ENCODE results near the gene CACNA1S.

Gene CACNA1S

DNA sequence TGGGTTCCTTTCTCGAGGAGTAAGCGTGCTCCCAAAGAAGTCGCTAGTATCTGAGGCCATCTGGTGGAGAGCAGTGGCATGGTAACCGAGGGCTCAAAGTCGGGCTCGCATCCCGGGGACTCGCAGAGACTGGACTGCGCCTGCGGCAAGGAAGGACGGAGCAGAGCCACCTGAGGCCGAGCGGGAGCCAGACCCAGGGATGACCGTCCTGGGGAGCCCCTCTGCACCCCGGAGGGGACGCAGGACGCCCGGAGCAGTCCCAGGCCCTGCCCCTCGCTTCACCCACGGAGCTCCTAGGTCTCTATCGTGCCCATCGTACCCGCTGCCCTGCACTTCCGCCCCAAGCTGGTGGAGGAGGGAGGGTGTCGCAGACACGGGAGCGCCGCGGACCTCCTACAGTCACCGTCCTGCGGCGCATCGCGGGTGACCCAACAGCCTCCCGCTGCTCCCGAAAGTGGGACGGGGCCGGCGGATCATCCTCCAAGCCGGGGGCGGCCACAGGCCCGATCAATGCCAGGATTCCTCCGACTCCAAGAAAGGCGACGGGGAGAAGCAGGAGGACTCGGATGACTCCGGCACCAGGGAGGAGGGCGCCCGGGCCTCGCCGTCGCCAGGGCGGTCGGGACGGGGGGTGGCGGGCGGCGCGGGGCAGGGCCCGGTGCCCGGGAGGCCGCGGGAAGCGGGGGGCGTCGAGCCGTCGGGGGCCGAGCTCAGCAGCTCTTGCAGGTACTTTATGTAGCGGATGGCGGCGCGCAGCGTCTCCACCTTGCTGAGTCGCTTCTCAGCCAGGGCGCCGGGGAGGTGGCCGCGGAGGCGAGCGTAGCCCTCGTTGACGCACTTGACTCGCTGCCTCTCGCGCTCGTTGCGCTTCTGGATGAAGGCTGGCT is 2.3 kb upstream of the CACNA1S start:
- peak; percentile 76 for DNase-seq

DNA sequence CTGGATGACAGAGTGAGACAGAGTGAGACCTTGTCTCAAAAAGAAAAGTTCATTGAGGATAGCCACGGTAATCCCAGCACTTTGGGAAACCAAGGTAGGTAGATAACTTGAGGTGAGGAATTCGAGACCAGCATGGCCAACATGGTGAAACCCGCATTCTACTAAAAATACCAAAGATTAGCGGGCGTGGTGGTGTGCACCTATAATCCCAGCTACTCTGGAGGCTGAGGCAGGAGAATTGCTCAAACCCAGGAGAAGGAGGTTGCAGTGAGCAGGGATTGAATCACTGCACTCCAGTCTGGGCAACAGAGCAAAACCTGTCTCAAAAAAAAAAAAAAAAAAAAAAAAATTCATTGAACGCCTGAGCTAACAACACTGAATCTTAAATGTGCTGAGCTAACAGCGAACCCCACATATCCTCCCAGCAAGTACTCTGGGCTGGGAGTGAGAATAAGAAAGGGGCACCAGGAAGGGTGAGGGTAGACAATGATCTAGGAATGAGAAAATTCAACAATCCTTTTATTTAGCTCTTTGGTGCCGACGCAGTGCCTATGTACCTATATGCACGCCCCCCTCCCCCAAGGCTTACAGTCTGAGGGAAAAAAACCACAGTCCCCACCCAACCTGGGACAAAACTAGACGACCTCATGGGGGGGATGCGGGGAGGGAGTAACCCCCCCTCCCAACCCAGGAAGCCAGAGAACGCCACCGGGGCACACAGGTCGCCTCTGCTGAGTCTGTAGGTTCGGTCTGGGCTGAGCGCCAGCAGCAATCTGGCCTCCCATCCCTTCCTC is 1.4 kb upstream of the CACNA1S start:
- no peak for DNase-seq

DNA sequence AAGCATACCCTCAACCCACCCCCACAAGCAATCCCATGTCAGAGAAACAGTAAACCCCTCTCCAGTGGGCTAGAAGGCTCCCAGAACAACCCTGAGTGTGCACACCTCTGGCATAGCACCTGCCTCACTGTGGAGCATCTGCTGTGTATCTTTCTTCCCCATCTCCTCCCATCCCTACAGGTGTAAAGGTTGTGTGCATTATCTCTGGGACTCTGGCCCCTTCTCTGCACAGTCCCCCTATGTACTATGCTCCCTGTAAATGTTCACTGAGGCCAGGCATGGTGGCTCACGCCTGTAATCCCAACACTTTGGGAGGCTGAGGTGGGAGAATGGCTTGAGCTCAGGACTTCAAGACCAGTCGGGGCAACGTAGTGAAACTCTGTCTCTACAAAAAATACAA is 700 bp upstream of the CACNA1S start:
- no peak for DNase-seq

DNA sequence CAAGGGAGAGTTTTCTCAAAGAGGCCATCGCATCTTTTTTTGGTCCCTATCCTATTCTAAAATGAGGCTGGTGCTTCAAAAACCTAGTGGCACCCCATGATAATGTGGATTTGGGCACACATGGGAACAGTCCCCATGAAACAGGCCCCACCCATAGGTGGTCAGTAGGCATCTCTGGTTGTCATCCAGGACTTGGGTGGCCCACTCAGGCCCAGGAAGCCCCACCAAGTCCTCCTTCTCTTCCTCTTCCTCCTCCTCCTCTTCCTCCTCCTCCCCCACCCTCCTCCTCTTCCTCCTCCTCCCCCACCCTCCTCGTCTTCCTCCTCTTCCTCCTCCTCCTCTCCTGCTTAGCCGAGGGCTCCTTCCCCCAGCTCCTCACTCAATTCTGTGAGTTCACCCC is 554 bp downstream of the CACNA1S start:
- no peak for DNase-seq

DNA sequence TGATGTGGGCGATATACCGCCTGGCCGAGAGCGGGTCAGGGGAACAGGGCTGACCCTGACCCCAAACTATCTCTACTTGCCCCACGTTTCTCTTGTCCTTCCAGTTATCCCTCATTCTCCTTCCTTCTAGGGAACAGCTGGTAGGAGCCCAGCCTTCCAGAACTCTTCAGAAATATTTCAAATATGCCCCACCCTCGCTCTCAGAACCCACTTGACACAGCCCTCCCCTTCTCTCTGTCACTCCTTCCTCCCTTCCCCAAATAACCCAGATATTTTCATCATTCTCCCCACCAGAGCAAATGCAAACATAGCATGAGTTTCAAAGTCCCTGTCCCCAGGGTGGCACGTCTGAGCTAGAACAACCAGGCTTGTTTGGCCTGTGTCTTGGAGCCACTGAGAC is 1.1 kb downstream of the CACNA1S start:
- DNase-seq: no peak

DNA sequence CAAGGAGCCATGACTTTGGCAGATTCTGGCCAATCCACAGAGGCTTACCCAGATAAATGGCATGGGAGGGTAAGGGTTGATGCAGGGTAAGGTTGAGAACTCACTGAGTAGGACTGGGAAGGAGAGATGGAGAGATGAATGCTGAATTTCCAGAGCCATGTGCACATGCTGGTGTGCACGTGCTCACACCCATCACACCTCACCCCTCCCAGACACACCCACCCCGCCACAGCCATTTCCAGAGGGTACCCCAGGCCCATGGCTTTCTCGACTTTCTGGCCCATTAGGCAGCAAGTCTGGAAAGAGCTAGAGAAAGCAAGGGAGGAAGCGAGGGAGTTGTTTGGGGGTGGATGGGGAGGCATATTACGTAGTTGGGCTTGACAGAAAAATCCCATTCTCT is 1.6 kb downstream of the CACNA1S start:
- no peak for DNase-seq

DNA sequence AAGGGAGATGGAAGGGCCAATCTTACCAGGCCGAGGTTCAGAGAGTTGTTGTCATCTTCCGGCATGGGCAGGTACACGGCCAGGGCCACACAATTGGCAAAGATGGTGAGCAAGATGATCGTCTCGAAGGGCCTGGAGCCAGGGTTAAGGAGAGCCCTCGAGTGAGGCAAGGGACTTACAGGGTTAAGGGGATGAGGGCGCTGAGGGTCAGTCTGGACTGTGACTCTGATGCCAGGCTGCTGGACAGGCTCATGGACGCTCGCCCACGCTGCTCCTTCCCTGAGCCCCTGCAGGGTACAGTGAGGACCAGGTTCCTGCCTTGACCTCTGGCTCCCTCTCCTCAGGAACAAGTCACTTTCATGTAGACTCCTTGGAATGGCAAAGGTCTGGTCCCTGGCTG is 2.1 kb downstream of the CACNA1S start:
- DNase-seq: no peak

DNA sequence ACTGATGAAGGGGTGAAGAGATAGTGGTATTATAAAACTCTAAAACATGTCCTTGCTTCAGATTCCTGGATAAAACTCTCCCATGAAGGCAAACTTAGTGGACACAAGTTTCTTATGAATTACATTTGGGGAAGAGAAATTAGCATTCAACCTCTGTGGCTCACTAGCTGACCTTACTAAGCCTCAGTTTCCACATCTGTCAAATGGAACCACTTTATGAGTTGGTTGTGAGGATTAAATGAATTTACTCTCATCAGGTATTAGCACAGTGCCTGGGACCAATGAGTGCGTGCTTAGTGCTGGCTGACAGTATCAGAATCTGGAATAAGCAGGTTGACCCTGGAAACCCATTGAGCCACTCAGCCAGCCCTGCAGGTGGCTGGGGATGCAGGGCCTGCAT is 2.6 kb downstream of the CACNA1S start:
- DNase-seq: no peak

DNA sequence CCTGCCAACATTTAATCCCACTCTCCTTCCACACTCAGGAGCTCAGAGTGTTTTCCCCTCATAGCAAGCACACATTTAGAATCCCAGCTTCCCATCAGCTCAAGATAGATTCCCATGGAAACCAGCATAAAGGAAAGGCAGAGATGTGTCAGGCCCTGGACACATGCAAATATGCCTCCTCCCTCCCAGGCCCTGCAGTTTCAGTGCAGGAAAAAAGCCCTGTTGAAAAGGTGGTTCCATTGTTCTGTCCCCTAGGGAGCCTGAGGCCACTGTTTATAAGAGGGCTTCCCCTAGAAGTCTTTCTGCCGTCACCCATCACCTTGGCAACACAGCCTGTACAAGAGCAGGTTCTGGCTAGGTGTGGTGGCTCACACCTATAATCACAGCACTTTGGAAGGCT is 3.6 kb downstream of the CACNA1S start:
- DNase-seq: peak; percentile 67

DNA sequence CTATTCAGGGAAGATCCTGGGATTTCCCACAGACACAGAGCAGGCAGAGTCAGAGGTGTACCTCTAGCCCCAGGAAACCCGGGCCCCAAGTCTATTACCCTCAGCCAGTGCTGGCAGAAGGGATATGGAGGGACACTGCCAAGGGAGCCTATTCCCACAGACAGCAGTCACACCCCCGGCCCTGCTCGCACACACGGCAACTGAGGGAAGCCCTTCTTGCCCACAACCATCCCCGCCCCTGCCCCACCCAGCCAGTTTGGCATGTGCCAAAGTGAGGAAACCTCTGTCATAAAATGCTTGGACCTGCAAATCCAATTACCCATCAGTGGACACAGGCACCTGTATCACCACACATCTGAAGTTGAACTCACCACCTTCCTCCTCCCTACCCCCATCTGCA is 6.5 kb downstream of the CACNA1S start:
- DNase-seq: no peak

DNA sequence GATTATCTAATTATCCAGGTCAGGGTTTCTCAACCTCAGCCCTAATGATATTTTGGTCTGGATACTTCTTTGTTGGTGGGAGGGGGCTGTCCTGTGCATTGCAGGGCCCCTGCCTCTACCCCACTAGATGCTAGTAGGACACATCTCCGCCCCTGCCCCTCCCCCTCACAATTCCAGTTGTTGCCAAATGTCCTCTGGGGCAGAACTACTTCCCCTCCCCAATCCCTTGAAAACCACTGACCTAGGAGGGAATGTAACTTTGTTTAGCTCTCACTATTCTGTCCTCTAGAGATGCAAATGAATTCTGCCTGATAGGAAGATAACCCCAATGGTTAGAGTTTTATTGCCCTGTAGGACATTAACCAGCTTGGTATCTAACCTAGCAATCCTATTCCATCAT is 8.1 kb downstream of the CACNA1S start:
- DNase-seq: no peak

DNA sequence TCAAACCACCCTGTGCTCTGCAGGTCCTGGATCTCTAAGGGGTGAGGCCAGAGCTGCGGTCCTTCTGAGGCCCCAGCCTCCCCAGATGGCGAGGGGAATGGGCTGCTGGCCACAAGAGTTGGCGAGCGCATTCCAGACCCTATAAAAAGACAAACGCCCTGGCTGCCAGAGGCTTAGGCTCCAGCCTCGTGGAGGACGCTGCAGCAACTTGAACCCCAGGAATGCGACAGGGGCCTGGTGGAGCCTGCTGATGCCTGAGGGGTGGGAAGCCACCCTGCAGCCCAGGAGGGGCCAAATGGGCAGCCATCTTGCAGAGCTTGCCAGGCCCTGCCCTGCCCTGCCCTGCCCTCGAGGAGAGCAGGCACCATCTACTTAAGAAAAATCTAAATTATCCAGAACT is 8.6 kb downstream of the CACNA1S start:
- no peak for DNase-seq

DNA sequence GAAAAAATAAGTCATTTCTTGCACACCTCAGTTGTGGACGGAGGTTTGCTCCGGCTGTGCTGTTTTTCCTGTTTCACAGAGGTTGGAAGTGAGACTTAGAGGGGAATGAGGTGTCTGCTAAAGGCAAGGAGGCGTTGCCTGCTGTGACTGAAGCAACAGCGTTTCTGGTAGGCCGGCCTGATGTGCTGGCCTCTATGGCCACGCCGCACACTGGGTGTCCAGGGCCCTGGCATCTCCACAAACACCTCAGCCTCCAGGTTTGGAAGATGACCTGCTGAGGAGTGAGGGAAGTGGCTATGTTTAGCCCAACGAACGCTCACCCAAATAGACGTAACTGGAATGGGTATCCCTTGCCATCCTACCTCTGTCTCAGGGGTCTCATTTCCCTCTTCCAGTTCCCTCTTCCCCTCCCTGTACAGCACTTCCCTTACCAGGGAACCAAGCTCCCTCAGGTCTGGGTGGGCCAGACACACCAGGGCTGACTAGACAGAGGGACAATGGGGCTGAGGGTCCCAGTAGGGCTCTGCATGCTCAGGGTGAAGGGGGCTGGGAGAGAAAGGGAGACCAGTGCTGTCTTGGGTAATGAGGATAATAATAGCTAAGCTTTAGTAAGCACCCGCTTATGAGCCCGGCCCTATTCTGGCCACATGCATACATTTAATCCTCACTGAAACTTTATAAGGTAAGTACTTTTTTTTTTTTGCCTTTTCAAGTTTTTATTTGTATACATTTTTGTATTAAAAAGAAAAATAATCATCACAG is 11.9 kb downstream of the CACNA1S start:
- no peak for DNase-seq

DNA sequence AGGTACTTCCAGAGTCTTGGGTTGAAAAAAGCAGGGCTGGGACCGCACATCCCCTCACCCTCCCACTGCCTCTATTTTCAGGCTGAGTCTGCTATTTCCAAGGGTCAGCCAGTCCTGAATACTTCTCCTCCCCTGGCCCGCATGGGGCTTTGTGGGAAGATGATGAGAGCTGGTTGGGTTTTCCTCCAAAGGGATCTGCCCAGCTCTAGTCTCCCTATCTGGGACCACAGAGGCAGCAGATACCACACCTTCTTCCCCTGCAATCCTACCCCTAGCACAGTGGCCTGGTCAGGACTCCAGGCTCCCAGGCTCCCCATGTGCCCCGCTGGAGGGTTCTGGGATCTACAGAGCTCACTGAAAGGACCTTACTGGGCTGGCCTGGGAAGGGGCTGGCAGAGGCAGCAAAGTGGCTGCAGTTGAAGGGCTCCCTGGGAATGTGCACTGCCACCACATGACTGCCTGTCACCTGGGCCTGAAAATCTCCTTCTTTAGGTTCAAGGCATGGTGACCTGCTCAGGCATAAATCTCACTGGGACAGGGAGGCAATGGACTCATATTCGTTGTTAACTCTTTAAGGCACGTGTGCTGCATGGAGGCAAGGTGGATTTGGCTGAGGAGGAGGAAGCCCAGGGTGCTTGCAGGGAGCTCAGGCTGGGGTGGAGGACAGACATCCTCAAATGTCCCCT is 13.1 kb downstream of the CACNA1S start:
- no peak for DNase-seq

DNA sequence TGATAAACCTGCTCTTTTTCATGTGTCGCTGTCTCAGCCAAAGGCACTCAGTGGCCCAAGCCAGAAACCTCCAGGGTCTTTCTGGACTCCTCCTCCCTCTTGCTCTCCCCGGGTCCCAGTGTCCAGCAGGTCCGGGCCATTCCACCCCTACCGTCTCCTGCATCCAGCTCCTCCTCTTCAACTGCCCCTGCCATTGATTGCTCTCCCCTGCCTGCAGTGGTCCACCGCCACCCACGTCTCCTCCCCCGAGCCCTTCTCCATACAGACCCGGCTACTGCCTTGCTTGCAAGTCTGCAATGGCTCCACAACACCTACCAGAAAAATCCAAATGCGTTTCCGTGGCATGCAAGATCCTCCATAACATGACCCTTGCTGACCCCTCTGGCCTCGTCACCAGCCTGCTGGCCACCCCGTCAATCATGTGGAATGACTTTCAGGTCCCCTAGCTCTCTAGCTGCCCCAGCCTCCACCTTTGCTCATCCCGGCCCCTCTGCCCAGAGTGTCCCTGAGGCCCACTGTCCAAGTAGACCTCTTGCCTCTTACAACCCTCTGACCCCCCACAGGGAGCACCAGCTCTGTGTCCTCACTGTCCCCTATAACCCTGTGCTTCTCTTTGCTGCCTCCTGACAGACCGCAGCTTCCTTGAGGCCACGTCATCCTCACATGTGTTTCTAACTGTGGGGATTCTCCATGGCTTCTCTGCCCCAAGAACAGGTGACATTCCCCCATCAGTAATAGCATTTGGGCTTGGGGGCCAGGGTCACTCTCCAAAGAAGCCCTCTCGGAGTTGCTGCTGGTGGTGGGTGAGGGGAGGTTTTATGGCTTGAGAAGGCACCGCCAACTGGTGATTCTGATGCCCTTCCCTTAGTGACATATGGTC is 15.0 kb downstream of the CACNA1S start:
- DNase-seq: no peak

DNA sequence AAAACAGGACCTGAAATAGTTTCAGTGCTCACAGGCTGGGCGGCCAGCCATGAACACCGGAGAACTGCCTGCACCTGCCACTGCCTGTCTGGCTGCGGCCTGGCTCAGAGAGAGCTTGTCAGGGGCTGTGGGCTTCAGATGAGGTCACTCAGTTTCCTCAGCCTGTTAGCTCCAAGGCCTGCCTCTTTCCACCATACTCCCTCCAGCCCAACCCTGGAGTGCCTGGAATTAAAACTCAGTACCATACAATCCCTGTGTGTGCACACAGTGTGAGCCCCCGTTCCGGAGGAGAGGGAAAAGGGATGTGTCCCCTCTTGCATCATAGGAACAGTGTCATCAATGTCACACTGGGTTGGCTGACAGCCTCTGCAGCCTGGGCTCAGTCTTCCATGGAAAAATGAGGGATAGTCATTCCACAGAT is 16.2 kb downstream of the CACNA1S start:
- DNase-seq: no peak

DNA sequence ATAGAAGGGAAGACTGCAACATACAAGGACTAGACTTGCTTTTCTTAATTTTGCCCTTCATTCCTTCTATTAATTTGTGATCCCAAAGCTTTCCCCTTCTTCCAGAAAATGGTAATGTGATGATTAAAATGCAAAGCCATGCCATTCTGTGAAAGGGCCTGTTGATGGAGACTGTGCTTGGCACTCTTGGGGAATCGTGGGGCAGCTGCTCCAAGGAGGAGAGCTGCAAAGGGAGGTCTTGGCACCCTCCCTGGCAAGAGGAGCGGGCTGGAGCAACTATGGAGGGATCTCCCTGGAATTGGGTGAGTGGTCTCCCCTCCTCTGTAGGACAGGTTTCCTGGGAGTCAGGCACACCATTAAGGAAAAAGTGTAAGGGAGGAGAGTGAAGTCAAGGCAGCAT is 16.6 kb downstream of the CACNA1S start:
- no peak for DNase-seq

DNA sequence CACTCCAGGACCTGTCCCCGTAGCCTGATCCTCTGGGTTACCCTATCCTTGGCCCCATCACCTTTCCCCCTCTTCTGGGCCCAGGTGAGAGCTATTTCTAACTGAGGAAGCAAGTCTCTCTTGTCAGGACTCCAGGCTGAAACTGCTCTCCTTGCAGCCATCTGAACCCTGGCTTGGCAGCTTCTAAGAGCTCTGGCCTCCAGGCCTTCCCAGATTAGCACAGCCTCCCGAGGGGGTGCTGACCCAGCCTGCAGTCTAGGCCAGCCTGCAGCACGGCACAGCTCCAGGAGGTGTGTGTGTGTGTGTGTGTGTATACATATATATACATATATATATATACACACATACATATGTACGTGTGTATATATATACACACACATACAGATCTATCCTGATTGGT is 17.4 kb downstream of the CACNA1S start:
- DNase-seq: no peak

DNA sequence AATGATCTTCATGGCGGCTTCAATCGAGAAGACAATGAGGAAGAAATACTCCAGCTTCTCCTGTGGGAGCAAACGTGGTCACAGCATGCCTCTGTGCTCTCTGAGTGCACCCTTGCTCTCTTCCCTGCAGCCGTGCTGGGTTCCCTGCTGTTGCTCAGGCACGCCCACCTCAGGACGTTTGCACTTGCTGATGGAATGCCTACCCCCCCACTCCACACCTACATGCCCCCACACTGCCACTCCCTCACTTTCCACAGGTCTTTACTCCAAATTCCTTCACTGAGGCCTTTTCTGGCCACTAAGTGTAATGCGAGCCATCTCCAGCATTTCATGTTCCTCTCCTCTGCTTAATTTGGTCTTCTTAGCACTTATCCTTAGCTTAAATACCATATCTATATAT is 18.3 kb downstream of the CACNA1S start:
- no peak for DNase-seq

DNA sequence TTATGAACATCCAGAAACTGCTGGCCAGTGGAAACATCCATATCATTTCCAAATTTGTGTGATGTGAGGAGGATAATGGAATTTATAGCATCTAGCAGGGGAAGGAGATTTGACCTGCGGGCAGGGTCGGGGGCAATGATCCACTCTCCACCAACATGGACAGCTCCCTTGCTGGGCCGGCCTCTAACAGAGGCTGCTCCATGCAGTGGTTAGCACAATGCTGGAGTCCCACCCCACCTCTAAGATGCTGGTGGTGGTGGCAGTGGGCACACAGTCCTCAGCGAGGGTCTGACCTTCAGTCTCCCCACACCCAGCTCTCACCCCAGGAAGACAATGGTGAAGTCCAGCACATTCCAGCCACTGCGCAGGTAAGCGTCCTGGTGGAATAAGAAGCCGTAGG is 18.7 kb downstream of the CACNA1S start:
- no peak for DNase-seq

DNA sequence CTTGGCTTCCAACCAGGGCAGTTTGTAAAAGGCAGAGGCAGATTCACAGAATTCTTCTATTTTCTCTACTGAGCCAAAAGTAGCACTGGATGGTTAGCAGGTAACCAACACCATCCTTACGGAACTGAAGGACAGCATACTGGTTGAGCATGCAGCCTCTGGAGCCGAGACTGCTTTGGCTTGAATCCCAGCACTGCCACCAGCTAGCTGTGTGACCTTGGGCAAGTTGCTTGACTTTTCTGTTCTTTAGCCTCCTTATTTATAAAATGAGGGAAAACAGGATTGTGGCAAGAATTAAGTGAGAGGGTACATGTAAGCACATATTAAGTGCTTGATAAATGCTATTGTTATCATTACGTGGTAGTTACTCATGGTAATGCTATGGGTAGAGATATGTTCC is 19.5 kb downstream of the CACNA1S start:
- DNase-seq: no peak

DNA sequence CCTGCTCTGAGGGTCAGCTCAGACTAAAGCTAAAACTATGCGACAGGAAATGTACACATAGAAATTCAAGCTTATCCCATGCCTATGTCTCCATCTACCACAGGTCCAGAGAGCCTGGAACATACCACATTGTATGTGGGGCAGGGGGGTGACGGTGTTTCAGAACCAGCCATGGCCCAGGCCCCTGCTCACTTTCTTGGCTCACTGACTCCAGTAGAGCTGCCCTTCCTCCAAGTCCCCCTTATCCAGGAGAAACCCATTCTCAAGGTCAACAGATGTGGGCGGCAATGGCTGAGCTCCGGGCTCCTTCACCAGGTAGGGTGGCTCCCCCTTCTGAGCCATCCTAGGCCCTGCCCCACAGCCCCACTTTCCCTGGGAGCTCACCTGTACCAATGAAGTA is 21.0 kb downstream of the CACNA1S start:
- no peak for DNase-seq

Measured in NCI-H1417 treated with DMSO at 0.1 percent for 48 hours (cell line).